Measurements from ENCODE around the gene MAPKAPK2. TPM values are rescaled to one million over a fixed set of nuclear protein-coding genes. Genes with fewer than 3 reads are reported as not detected.

MAPKAPK2 gene
- total RNA-seq, 4 donors from 2014 or later, result 37.8 to 63.3 (median 42.9) TPM

DNA sequence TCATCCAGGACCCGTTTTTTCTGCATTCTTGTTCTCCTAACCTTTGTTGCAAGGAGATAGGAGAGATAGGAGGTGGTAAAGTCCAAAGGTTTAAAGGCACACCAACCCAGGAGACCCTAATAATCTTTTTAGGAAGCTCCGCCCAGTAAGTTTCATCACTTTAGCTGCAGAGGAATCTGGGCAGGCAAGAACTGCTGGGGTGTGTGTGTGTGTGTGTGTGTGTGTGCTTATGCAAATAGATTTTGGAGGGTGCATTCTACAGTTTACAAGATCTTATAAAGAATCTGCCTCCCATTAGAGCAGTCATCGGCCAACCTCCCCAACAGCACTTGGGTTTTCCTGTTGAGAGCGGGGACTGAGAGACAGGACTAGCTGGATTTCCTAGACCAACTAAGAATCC, 91.5 kb downstream of the MAPKAPK2 start:
- TF ChIP-seq, protein P1, sequence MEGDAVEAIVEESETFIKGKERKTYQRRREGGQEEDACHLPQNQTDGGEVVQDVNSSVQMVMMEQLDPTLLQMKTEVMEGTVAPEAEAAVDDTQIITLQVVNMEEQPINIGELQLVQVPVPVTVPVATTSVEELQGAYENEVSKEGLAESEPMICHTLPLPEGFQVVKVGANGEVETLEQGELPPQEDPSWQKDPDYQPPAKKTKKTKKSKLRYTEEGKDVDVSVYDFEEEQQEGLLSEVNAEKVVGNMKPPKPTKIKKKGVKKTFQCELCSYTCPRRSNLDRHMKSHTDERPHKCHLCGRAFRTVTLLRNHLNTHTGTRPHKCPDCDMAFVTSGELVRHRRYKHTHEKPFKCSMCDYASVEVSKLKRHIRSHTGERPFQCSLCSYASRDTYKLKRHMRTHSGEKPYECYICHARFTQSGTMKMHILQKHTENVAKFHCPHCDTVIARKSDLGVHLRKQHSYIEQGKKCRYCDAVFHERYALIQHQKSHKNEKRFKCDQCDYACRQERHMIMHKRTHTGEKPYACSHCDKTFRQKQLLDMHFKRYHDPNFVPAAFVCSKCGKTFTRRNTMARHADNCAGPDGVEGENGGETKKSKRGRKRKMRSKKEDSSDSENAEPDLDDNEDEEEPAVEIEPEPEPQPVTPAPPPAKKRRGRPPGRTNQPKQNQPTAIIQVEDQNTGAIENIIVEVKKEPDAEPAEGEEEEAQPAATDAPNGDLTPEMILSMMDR (IDR thresholded peaks at IDR 0.05; ENCODE audit: low read depth), result no peak

DNA sequence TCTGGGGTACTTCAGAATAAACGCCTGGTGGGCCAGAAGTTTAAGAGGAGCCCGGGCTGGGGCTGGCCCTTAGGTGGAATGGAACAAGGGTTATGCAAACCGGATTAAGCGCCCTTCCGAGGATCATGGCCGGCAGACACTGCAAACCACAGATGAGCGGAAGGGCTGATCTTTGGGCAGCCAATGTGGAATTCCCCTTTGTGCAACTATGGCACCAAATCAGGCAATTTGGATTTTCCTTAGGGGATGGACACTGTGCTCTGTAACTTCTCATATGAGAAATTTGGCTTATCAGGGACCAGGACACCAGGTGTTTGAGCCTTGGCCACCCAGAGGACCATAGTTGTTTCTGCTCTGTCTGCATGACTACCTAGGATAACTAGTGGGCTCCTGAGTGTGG, 93.3 kb downstream of the MAPKAPK2 start:
- TF ChIP-seq, protein P1 (IDR thresholded peaks at IDR 0.05; ENCODE audit: low read depth), result no peak

DNA sequence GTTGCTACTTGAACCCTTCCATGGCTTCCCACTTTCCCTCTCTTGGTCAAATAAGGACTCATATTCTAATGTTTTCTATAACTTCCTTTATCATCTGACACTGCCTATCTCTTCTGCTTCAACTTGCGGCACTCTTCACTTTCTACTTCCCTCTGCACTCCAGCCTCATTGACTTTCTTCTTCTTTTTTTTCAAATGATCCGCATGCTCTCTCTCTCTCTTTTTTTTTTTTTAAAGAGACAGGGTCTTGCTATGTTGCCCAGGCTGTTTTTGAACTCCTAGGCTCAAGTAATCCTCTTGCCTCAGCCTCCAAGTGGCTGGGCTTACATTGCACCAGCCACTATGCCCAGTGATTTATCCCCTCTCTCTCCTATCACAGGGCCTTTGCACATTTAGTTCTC, 94.9 kb downstream of the MAPKAPK2 start:
- TF ChIP-seq, protein P1 (IDR thresholded peaks at IDR 0.05; ENCODE audit: low read depth), result no peak

DNA sequence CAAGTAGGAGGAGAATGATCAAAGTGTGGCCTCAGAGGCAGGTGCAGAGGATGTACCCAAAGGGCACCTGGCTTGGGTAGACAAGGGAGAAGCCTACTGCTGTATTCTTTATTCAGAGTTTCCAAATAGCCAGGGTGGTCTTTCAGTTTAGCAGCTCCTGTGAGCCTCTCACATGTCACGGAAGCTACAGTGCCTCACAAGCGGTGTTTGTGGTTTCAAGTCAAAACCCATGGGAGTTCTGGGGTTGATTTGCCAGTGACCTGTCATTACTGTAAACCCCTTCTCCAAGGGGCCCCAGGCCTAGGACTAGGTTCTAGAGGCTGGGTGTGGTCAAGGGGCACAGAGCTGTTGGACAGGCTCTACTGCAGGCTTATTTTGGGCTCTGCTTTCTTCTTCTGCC, 97.7 kb downstream of the MAPKAPK2 start:
- TF ChIP-seq, protein P1 (IDR thresholded peaks at IDR 0.05; ENCODE audit: low read depth), result no peak

DNA sequence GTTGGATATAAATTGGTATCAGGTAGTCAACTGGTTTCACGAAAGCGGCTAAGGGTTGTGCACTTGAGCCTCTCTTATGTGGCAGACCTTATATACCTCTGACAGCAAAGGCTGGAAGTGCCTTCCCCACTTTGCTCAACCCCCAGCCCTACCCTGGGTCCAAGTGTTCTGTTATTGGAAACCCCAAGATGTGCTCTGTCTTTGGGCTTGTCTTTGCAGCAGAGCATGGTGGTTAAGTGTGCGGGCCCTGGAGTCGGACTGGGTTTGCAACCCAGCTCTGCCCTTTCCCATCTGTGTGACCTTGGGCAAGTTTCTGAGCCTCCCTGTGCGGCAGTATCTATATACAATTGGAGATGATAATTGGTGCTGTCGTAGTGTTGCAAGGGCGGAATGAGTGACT, 98.8 kb downstream of the MAPKAPK2 start:
- TF ChIP-seq, protein P1 (IDR thresholded peaks at IDR 0.05; ENCODE audit: low read depth), result no peak

Small RNA genes lying within 50 kb of the gene (small RNA-seq; reads per million reads assigned to genes)
- gene RF00019, result 0.49 reads per million

Other genes starting within 250 kb of the MAPKAPK2 start
- 1 to 10 TPM; 4.0 to 4.9 (median 4.9) TPM for gene IKBKE, start 214.4 kb upstream of the MAPKAPK2 start, total RNA-seq
- 10 to 100 TPM in 2 of 4 donors, 1 to 10 TPM in 2; 5.2 to 17.3 (median 9.0) TPM for gene RASSF5, start 177.4 kb upstream of the MAPKAPK2 start, total RNA-seq
- 10 to 100 TPM; 43.5 to 64.6 (median 51.4) TPM for gene EIF2D, start 72.4 kb upstream of the MAPKAPK2 start, total RNA-seq
- 10 to 100 TPM in 2 of 4 donors, 1 to 10 TPM in 2; 7.6 to 11.3 (median 9.8) TPM for gene DYRK3, start 49.4 kb upstream of the MAPKAPK2 start, total RNA-seq
- gene IL19, start 85.9 kb downstream of the MAPKAPK2 start, total RNA-seq, result not detected
- 10 to 100 TPM in 3 of 4 donors, 1 to 10 TPM in 1; 8.3 to 18.5 (median 12.1) TPM for gene IL10, start 87.6 kb downstream of the MAPKAPK2 start, total RNA-seq
- gene IL20, start 180.7 kb downstream of the MAPKAPK2 start, total RNA-seq, result not detected
- gene IL24, start 212.5 kb downstream of the MAPKAPK2 start, total RNA-seq, result not detected
- gene FCMR, start 237.0 kb downstream of the MAPKAPK2 start, total RNA-seq, result 10 to 100 TPM in 1 of 4 donors, 1 to 10 TPM in 3; 1.1 to 54.1 (median 4.3) TPM